Measurements from ENCODE around the gene VAC14. TPM values are rescaled to one million over a fixed set of nuclear protein-coding genes. Genes with fewer than 3 reads are reported as not detected.

VAC14 gene
- total RNA-seq, 1 experiment from 2014 or later, result 35.3 TPM

DNA sequence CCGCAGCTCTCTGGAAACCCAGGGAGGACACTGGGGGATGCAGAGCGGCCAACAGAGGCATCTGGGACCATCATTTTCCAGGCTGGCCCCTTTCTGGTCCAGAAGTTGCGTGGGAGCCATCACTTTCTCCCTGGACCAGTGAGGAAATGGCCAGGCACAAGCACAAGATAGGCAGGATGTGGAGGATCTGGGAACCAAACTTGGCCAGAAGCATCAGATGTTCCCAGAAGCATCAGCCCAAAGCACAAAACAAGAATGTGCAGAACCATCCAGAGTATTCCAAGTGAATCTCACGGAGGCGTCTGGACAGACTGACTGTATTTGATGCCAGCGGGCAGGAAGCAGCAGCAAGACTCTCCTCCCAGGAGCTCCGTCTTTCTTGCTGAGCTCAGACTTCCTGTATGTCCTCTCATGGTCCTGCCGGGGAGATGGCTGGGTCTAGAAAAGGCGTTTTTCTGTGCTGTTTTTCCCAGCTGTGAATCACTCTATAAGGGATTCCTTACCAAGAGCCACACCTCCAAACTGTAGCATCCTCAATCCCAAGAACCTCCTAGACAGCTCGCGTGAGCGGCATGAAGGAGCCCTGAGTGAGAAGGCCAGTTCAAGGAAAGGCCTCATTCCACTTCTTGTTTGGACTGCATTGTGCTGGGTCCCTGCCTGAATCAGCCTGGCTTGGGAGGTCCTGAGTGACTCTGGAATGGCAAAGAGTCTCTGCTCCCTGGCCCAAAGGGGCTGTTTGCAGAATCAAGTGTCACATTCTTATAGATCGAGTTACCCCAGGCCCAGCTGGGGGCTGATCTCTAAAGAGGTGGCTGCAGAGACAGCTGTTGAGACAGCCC, 65.6 kb downstream of the VAC14 start (continued):
- TF ChIP-seq, protein P1, sequence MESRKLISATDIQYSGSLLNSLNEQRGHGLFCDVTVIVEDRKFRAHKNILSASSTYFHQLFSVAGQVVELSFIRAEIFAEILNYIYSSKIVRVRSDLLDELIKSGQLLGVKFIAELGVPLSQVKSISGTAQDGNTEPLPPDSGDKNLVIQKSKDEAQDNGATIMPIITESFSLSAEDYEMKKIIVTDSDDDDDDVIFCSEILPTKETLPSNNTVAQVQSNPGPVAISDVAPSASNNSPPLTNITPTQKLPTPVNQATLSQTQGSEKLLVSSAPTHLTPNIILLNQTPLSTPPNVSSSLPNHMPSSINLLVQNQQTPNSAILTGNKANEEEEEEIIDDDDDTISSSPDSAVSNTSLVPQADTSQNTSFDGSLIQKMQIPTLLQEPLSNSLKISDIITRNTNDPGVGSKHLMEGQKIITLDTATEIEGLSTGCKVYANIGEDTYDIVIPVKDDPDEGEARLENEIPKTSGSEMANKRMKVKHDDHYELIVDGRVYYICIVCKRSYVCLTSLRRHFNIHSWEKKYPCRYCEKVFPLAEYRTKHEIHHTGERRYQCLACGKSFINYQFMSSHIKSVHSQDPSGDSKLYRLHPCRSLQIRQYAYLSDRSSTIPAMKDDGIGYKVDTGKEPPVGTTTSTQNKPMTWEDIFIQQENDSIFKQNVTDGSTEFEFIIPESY (IDR thresholded peaks at IDR 0.05; ENCODE audit: extremely low read depth, insufficient replicate concordance, low read length), result no peak
- no peak for TF ChIP-seq FOSL1 (IDR thresholded peaks at IDR 0.05; ENCODE audit: low read depth)
- no peak for TF ChIP-seq TCF7L2 (IDR thresholded peaks at IDR 0.05; ENCODE audit: borderline replicate concordance, extremely low read depth, insufficient read depth, insufficient read length)
- TF ChIP-seq, protein P2, sequence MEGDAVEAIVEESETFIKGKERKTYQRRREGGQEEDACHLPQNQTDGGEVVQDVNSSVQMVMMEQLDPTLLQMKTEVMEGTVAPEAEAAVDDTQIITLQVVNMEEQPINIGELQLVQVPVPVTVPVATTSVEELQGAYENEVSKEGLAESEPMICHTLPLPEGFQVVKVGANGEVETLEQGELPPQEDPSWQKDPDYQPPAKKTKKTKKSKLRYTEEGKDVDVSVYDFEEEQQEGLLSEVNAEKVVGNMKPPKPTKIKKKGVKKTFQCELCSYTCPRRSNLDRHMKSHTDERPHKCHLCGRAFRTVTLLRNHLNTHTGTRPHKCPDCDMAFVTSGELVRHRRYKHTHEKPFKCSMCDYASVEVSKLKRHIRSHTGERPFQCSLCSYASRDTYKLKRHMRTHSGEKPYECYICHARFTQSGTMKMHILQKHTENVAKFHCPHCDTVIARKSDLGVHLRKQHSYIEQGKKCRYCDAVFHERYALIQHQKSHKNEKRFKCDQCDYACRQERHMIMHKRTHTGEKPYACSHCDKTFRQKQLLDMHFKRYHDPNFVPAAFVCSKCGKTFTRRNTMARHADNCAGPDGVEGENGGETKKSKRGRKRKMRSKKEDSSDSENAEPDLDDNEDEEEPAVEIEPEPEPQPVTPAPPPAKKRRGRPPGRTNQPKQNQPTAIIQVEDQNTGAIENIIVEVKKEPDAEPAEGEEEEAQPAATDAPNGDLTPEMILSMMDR (IDR thresholded peaks at IDR 0.05 in 2 of 3, conservative IDR thresholded peaks at IDR 0.05 in 1 of 3; ENCODE audit: borderline replicate concordance in 1 of 3, insufficient read depth in 1 of 3, low read depth in 2 of 3, low read length in 2 of 3), result no peak
- TF ChIP-seq EZH2 (IDR thresholded peaks at IDR 0.05), result no peak
- TF ChIP-seq EZH2phosphoT487 (IDR thresholded peaks at IDR 0.05; ENCODE audit: borderline replicate concordance), result no peak
- no peak for TF ChIP-seq ZFX (IDR thresholded peaks at IDR 0.05)

DNA sequence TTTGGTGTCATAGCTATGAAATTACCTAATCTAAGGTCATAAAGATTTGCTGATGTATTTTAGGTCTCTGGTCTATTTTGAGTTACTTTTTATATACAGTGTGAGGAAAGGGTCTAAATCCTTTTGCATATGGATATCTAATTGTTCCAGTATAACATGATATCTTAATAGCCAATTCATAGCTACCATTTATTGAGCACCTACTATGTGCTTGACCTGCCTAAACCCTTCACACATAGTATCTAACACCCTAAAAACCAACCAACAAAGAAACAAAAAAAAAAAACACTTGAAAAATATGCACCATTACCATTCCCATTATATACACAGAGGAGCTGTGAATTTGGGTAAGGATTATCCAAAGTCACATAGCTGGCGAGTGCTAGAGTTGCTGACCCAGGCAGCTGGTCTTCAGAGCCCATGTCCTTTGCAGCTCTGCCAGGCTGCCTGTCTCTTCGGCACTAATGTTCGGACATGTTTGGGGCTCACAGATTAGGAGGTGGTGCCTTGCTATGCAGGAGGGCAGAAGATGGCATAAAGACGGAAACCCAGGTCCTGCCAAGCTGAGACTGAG, 66.3 kb downstream of the VAC14 start:
- ChIA-PET POLR2A (no interaction called here), RAD21 (ENCODE audit: low non-redundant PET in 1 of 2, low total read pairs in 2 of 2, uncharacterized antibody in 2 of 2, unreplicated experiment in 2 of 2) (no interaction called here), CTCF (no interaction called here)
- Histone ChIP-seq H3K79me2 (ENCODE audit: insufficient read depth, low read length) (no peaks in the 10 kb centered on the region), H3K4me1 (ENCODE audit: control insufficient read depth in 1 of 2, insufficient read depth in 2 of 2, low read length in 2 of 2) (no peaks in the 10 kb centered on the region), H3K4me3 (replicated peaks in 1 of 2; ENCODE audit: low read depth in 1 of 2, low read length in 2 of 2) (no peak overlapping the region), H3K4me2 (ENCODE audit: low read length) (no peak overlapping the region), H3K9me2 (ENCODE audit: insufficient read depth) (no peaks in the 10 kb centered on the region), H3K36me3 (ENCODE audit: control insufficient read depth in 1 of 2, insufficient read depth in 2 of 2, low read length in 2 of 2) (peaks cover 0 to 3% of the 10 kb centered on the region in 2 experiments; a peak in 1 of 4 replicates), H2AFZ (ENCODE audit: low read depth, low read length, poor library complexity, severe bottlenecking) (no peak overlapping the region), H3K27me3 (ENCODE audit: insufficient read depth, low read length) (no peaks in the 10 kb centered on the region), H3K27ac (ENCODE audit: low read depth, low read length) (no peak overlapping the region), H3K9me3 (ENCODE audit: control insufficient read depth in 1 of 2, insufficient read depth in 1 of 2, low read depth in 1 of 2, low read length in 2 of 2) (no peaks in the 10 kb centered on the region), H3K9ac (ENCODE audit: low read length) (no peak overlapping the region), H4K20me1 (ENCODE audit: insufficient read depth) (no peaks in the 10 kb centered on the region)
- intact Hi-C loops (cut with micrococcal nuclease), result no loop called here
- TF ChIP-seq, protein P2 (IDR thresholded peaks at IDR 0.05 in 2 of 3, conservative IDR thresholded peaks at IDR 0.05 in 1 of 3; ENCODE audit: borderline replicate concordance in 1 of 3, insufficient read depth in 1 of 3, low read depth in 2 of 3, low read length in 2 of 3), result no peak
- TF ChIP-seq SRF (IDR thresholded peaks at IDR 0.05; ENCODE audit: low read depth) (no peak), EZH2 (IDR thresholded peaks at IDR 0.05) (no peak), POLR2AphosphoS5 (IDR thresholded peaks at IDR 0.05; ENCODE audit: low read depth, low read length) (no peak), JUND (IDR thresholded peaks at IDR 0.05) (no peak), EGR1 (IDR thresholded peaks at IDR 0.05; ENCODE audit: low read depth) (no peak), POLR2A (IDR thresholded peaks at IDR 0.05; ENCODE audit: borderline replicate concordance, extremely low read depth, insufficient read depth, insufficient read length) (no peak)
- ATAC-seq (no peak), DNase-seq (ENCODE audit: low read depth, low spot score) (no peak)
- BruUV-seq (replicated peaks), result no TSS peak
